ENCODE results near the gene ZNF423.

GRCh38 chr16:49526860-49527365 lies 329.0 kb downstream of the ZNF423 start:
- TF ChIP-seq, protein P1, sequence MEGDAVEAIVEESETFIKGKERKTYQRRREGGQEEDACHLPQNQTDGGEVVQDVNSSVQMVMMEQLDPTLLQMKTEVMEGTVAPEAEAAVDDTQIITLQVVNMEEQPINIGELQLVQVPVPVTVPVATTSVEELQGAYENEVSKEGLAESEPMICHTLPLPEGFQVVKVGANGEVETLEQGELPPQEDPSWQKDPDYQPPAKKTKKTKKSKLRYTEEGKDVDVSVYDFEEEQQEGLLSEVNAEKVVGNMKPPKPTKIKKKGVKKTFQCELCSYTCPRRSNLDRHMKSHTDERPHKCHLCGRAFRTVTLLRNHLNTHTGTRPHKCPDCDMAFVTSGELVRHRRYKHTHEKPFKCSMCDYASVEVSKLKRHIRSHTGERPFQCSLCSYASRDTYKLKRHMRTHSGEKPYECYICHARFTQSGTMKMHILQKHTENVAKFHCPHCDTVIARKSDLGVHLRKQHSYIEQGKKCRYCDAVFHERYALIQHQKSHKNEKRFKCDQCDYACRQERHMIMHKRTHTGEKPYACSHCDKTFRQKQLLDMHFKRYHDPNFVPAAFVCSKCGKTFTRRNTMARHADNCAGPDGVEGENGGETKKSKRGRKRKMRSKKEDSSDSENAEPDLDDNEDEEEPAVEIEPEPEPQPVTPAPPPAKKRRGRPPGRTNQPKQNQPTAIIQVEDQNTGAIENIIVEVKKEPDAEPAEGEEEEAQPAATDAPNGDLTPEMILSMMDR (IDR thresholded peaks at IDR 0.05): no peak
- TF ChIP-seq POLR2A (IDR thresholded peaks at IDR 0.05): no peak
